Subcutaneous adipose tissue (tissue), 4 donors: ENCODE results near the gene ZNF691. TPM values are rescaled to one million over a fixed set of nuclear protein-coding genes. Genes with fewer than 3 reads are reported as not detected.

ENCODE experiments used
- CTCF ChIP-seq: fragments of 450-650 bp; IDR thresholded peaks from one replicate; pipeline ENCODE4 v1.5.1; 2016; ENCODE audit warnings: low read depth, mild to moderate bottlenecking, control low read depth, antibody characterized with exemption, moderate library complexity
- total RNA-seq, 4 donors: library from RNA; depleted of rRNA; stranded (reverse); fragments of >200 nt; gene quantifications; one replicate each; pipeline ENCODE4 v1.1.0, GENCODE V29; 2016

ZNF691 gene
- total RNA-seq, 4 donors from 2014 or later: 6.2 to 11.6 (median 7.0) TPM

- TF ChIP-seq CTCF: no peak
Measured at GRCh38 chr1:42824481-42825035, 21.9 kb upstream of the ZNF691 start.

GRCh38 chr1:42825036-42825851 is 21.2 kb upstream of the ZNF691 start:
- no peak for TF ChIP-seq CTCF

- TF ChIP-seq CTCF: no peak
Measured at GRCh38 chr1:42830631-42831030, 15.8 kb upstream of the ZNF691 start.

- TF ChIP-seq CTCF: no peak
Measured at GRCh38 chr1:42831273-42831672, 15.1 kb upstream of the ZNF691 start.

GRCh38 chr1:42832641-42833240 is 13.7 kb upstream of the ZNF691 start:
- no peak for TF ChIP-seq CTCF

- TF ChIP-seq CTCF: no peak
Measured at GRCh38 chr1:42833981-42834380, 12.4 kb upstream of the ZNF691 start.

- TF ChIP-seq CTCF: no peak
Measured at GRCh38 chr1:42834803-42835202, 11.6 kb upstream of the ZNF691 start.
